Ascending aorta (tissue), 2 donors: ENCODE results near the gene YJU2. TPM values are rescaled to one million over a fixed set of nuclear protein-coding genes. Genes with fewer than 3 reads are reported as not detected.
"Not testable (repeated sequence)": the region's sequence is repeated elsewhere in the genome, so short reads cannot be mapped to it uniquely, and the experiment has no call there.

ENCODE experiments used
- DNase-seq, 2 donors: peaks; one replicate each; pipeline ENCODE4 v3.0.0-alpha.2; 2019; ENCODE audit warnings: low spot score in 2 of 2
- H3K27ac ChIP-seq, 2 donors: fragments of 200-600 bp; sonication (generic); one replicate each; pipeline ENCODE4 v1.5.1; 2016 to 2017; ENCODE audit warnings: mild to moderate bottlenecking in 1 of 2
- H3K27me3 ChIP-seq: fragments of 200-600 bp; sonication (generic); one replicate; pipeline ENCODE4 v1.5.1; 2017
- H3K36me3 ChIP-seq, 2 donors: fragments of 200-600 bp; sonication (generic); one replicate each; pipeline ENCODE4 v1.5.1; 2016
- H3K4me1 ChIP-seq, 2 donors: fragments of 200-600 bp; sonication (generic); one replicate each; pipeline ENCODE4 v1.5.1; 2016 to 2017; ENCODE audit warnings: mild to moderate bottlenecking in 1 of 2
- H3K4me3 ChIP-seq, 2 donors: fragments of 200-600 bp; sonication (generic); one replicate each; pipeline ENCODE4 v1.5.1; 2016 to 2017; ENCODE audit warnings: mild to moderate bottlenecking in 1 of 2
- H3K9me3 ChIP-seq, 2 donors: fragments of 200-600 bp; sonication (generic); one replicate each; pipeline ENCODE4 v1.5.1; 2016
- intact Hi-C: fragments of 100-400 bp; cut with DNase I; formaldehyde crosslinking; loops from one replicate; pipeline ENCODE4 v1.15.1; 2023
- total RNA-seq: library from RNA; depleted of rRNA; stranded (reverse); fragments of >200 nt; gene quantifications from one replicate; pipeline ENCODE4 v1.1.0, GENCODE V29; 2016
- TF ChIP-seq, protein P1 (sequence below), 3 experiments: fragments of 200-600 bp in 2 of 3; fragments of 450-650 bp in 1 of 3; sonication (generic) in 2 of 3; IDR thresholded peaks; one replicate each; pipeline ENCODE4 v1.5.1; 2016 to 2019; ENCODE audit warnings: antibody characterized with exemption in 3 of 3, mild to moderate bottlenecking in 1 of 3, moderate library complexity in 1 of 3

YJU2 gene
- total RNA-seq, 1 donor from 2014 or later = 64.6 TPM

DNA sequence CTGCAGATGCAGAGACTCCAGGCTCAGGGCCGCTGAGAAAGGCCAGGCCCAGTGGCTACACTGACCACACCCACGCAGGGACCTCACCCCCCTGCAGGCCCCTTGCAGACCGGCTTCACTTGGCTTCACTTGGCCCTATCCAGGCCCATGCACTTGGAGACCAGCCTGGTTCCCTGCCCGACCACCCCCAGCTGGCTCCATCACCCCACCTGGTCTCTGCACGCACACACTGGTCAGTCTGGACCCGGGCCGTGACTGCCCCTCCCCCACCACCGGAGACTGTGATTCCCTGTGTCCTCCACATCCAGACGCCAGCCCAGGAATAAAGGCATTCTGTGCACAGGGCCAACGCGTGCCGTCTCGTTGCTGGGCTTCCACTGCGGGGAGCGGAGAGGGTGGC lies 22.4 kb upstream of the YJU2 start:
- no peak overlapping the region for H3K4me3 ChIP-seq
- no peak overlapping the region for H3K27ac ChIP-seq
- H3K27me3 ChIP-seq = no peaks in the 10 kb centered on the region
- H3K9me3 ChIP-seq = no peaks in the 10 kb centered on the region
- H3K4me1 ChIP-seq = no peaks in the 10 kb centered on the region
- intact Hi-C loops = no loop called here
- DNase-seq = no peak
- H3K36me3 ChIP-seq = no peaks in the 10 kb centered on the region
- TF ChIP-seq, protein P1, sequence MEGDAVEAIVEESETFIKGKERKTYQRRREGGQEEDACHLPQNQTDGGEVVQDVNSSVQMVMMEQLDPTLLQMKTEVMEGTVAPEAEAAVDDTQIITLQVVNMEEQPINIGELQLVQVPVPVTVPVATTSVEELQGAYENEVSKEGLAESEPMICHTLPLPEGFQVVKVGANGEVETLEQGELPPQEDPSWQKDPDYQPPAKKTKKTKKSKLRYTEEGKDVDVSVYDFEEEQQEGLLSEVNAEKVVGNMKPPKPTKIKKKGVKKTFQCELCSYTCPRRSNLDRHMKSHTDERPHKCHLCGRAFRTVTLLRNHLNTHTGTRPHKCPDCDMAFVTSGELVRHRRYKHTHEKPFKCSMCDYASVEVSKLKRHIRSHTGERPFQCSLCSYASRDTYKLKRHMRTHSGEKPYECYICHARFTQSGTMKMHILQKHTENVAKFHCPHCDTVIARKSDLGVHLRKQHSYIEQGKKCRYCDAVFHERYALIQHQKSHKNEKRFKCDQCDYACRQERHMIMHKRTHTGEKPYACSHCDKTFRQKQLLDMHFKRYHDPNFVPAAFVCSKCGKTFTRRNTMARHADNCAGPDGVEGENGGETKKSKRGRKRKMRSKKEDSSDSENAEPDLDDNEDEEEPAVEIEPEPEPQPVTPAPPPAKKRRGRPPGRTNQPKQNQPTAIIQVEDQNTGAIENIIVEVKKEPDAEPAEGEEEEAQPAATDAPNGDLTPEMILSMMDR (IDR thresholded peaks at IDR 0.05) = no peak

DNA sequence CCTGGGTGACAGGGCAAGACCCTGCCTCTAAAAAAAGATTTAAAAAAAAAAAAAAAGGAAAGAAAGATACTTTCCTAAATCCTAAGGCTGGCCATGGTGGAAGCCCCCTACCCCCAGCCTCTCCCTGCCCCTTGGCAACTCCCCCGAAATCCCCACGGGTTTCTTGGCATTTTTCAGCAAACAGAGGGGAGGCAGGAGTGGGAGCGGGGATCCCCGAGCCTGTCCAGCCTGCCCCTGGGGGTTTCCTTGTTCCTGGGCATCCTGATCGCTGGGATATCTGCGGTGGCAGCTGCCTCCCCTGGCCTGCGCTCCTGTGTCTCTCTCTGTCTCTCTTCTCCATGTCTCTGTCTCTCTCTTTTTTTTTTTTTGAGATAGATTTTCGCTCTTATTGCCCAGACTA lies 21.0 kb upstream of the YJU2 start:
- intact Hi-C loops = no loop called here
- H3K36me3 ChIP-seq = no peaks in the 10 kb centered on the region
- H3K4me1 ChIP-seq = no peaks in the 10 kb centered on the region
- no peaks in the 10 kb centered on the region for H3K27me3 ChIP-seq
- H3K27ac ChIP-seq = no peak overlapping the region
- no peak overlapping the region for H3K4me3 ChIP-seq
- TF ChIP-seq, protein P1 (IDR thresholded peaks at IDR 0.05) = no peak
- no peaks in the 10 kb centered on the region for H3K9me3 ChIP-seq
- DNase-seq = no peak

DNA sequence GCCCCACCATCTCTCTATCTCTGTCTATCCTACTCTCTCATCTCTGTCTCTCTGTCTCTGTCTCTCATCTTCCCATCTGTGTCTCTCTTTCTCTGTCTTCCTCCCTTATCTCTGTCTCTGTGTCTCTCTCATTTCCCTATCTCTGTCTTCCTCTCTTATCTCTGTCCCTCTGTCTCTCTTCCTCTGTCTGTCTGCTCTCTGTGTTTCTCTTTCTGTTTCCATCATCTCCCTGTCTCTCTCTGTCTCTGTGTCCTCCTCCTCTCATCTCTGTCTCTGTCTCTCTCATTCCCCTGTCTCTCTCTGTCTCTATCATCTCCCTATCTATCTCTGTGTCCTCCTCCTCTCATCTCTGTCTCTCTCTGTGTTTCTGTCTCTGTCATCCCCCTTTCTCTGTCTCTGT lies 19.1 kb upstream of the YJU2 start:
- H3K27me3 ChIP-seq = no peaks in the 10 kb centered on the region
- no peak overlapping the region for H3K27ac ChIP-seq
- intact Hi-C loops = no loop called here
- DNase-seq = no peak
- H3K36me3 ChIP-seq = no peaks in the 10 kb centered on the region
- H3K9me3 ChIP-seq = no peaks in the 10 kb centered on the region
- TF ChIP-seq, protein P1 (IDR thresholded peaks at IDR 0.05) = no peak
- no peak overlapping the region for H3K4me3 ChIP-seq
- no peaks in the 10 kb centered on the region for H3K4me1 ChIP-seq

DNA sequence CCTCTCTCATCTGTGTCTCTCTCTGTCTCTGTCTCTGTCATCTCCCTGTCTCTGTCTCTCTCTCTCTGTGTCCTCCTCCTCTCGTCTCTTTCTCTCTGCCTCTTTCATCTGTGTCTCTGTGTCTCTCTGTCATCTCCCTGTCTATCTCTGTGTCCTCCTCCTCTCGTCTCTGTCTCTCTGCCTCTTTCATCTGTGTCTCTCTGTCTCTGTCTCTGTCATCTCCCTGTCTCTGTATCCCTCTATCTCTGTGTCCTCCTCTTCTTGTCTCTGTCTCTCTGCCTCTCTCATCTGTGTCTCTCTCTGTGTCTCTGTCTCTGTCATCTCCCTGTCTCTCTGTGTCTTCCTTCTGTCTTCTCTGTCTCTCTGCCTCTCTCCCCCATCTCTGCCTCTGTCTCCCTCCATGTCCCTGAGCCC lies 18.1 kb upstream of the YJU2 start:
- DNase-seq = no peak
- no peak overlapping the region for H3K27ac ChIP-seq
- intact Hi-C loops = no loop called here
- H3K9me3 ChIP-seq = no peaks in the 10 kb centered on the region
- no peaks in the 10 kb centered on the region for H3K4me1 ChIP-seq
- H3K4me3 ChIP-seq = no peak overlapping the region
- no peaks in the 10 kb centered on the region for H3K27me3 ChIP-seq
- TF ChIP-seq, protein P1 (IDR thresholded peaks at IDR 0.05) = no peak
- no peaks in the 10 kb centered on the region for H3K36me3 ChIP-seq

DNA sequence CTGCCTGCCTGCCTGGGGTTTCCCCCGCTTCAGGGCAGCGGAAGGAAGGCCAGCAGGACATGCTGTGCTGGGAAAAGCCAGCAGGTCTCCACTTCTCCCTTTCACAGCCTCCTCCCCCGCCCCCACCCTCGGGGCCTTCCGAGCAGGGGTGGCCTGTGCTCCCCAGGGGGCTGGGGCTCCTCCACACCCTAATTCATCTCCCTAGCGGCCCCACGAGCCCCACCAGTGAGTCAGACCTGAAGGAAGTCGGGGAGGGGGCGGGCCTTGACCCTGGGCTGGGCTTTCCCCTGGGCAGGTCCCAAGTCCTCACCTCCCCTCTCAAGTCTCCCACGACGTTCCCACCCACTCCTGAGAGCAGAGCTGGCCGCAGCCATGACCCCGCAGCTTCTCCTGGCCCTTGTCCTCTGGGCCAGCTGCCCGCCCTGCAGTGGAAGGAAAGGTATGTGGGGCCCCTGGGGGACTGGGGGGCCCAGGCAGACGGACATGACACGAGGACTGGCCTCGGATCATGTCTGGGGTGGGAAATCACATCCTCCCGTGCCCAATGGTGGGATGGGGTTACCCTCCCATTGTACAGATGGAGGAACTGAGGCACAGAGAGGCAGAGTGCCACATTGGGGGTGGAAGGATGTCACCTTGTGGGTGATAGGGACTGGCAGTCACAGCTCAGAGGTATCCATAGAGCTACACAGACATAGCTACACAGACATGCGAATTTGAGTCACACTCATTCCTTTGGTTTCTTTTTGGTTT lies 17.5 kb upstream of the YJU2 start, which contains the start of gene EBI3:
Gene EBI3 (plus strand): TSS at position 345 of the 753 bp plus-strand sequence. CDS start 28 bp downstream, at position 373.
- no peaks in the 10 kb centered on the region for H3K9me3 ChIP-seq
- H3K27ac ChIP-seq = no peak within 1 kb of the TSS
- no peaks in the 10 kb centered on the region for H3K4me1 ChIP-seq
- intact Hi-C loops = no loop called here
- no peak within 1 kb of the TSS for H3K4me3 ChIP-seq
- DNase-seq = no peak
- no peaks in the 10 kb centered on the region for H3K27me3 ChIP-seq
- H3K36me3 ChIP-seq = no peaks in the 10 kb centered on the region
- TF ChIP-seq, protein P1 (IDR thresholded peaks at IDR 0.05) = no peak

DNA sequence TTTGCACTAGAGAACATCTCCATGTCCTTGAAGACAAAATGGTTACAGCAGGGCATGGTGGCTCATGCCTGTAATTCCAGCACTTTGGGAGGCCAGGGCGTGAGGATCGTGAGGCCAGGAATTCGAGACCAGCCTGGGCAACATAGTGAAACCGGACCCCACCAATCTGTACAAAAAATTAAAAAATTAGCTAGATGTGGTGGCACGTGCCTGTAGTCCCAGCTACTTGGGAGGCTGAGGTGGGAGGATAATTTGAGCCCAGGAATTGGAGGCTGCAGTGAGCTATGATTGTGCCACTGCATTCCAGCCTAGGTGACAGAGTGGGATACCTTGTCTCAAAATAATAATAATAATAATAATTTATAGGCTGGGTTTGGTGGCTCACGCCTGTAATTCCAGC lies 16.6 kb upstream of the YJU2 start:
- H3K9me3 ChIP-seq, H3K27ac ChIP-seq, DNase-seq, H3K27me3 ChIP-seq, H3K4me3 ChIP-seq, H3K4me1 ChIP-seq, H3K36me3 ChIP-seq, intact Hi-C loops: not testable (repeated sequence)

DNA sequence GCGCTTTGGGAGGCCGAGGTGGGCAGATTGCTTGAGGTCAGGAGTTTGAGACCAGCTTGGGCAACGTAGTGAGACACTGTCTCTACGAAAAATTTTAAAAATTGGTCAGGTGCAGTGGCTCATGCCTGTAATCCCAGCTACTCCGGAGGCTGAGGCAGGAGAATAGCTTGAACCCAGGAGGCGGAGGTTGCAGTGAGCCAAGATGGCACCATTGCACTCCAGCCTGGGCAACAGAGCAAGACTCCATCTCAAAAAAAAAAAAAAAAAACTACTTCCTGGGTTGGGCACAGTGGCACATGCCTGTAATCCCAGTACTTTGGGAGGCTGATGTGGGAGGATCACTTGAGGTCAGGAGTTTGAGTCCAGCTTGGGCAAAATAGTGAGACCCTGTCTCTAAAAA lies 15.4 kb upstream of the YJU2 start:
- H3K4me3 ChIP-seq, H3K27ac ChIP-seq, H3K36me3 ChIP-seq, H3K4me1 ChIP-seq, H3K27me3 ChIP-seq, H3K9me3 ChIP-seq, intact Hi-C loops, DNase-seq: not testable (repeated sequence)

DNA sequence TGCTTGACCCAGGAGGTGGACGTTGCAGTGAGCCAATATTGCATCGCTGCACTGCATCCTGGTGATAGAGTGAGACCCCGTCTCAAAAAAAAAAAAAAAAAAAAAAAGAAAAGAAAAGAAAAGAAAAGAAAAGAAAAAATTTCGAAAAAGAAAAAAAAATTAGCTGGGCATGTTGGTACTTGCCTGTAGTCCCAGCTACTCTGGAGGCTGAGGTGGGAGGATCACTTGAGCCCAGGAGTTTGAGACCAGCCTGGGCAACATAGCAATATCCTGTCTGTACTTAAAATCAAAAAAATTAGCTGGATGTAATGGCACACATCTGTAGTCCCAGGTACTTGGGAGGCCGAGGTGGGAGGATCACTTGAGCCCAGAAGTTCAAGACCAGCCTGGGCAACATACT lies 14.7 kb upstream of the YJU2 start:
- DNase-seq, H3K27ac ChIP-seq, H3K9me3 ChIP-seq, H3K4me3 ChIP-seq, H3K27me3 ChIP-seq, H3K36me3 ChIP-seq, H3K4me1 ChIP-seq, intact Hi-C loops: not testable (repeated sequence)
